Stomach (tissue), 9 donors: Measurements from ENCODE around the gene PFKFB4. TPM values are rescaled to one million over a fixed set of nuclear protein-coding genes. Genes with fewer than 3 reads are reported as not detected.

ENCODE experiments used
- DNase-seq, 2 donors: peaks; one replicate each; pipeline versions ENCODE4 v3.0.0 to v3.0.0-alpha.2; 2013 to 2019
- H3K27ac ChIP-seq, 5 donors: fragments of 200-600 bp in 4 of 5; sonication (generic) in 4 of 5; one replicate each; pipeline ENCODE4 v1.5.1; 2013 to 2019; ENCODE audit warnings: mild to moderate bottlenecking in 1 of 5, moderate library complexity in 1 of 5
- H3K27me3 ChIP-seq, 3 donors: fragments of 200-600 bp; sonication (generic); one replicate each; pipeline ENCODE4 v1.5.1; 2017 to 2019; ENCODE audit warnings: mixed run types in 1 of 3
- H3K36me3 ChIP-seq, 4 donors: fragments of 200-600 bp; sonication (generic); 1 replicate in 3 of 4; 2 replicates in 1 of 4; pipeline ENCODE4 v1.5.1; 2016 to 2019
- H3K4me1 ChIP-seq, 4 donors: fragments of 200-600 bp; sonication (generic); one replicate each; pipeline ENCODE4 v1.5.1; 2016 to 2019
- H3K4me3 ChIP-seq, 4 donors: fragments of 200-600 bp; sonication (generic) in 3 of 4; one replicate each; pipeline ENCODE4 v1.5.1; 2016 to 2019; ENCODE audit warnings: mild to moderate bottlenecking in 1 of 4
- H3K9me3 ChIP-seq, 4 donors: fragments of 200-600 bp; sonication (generic); one replicate each; pipeline ENCODE4 v1.5.1; 2016 to 2019
- CTCF ChIP-seq, 7 experiments: fragments of 450-650 bp in 4 of 7; fragments of 200-600 bp in 3 of 7; sonication (generic) in 3 of 7; IDR thresholded peaks; one replicate each; pipeline ENCODE4 v1.5.1; 2016 to 2019; ENCODE audit warnings: antibody characterized with exemption in 7 of 7, control low read depth in 2 of 7, mild to moderate bottlenecking in 1 of 7
- EP300 ChIP-seq: sonication (generic); formaldehyde crosslinking; IDR thresholded peaks from one replicate; pipeline ENCODE4 v1.6.1; 2017; ENCODE audit warnings: antibody characterized with exemption
- POLR2A ChIP-seq, 4 donors: fragments of 450-650 bp; IDR thresholded peaks; one replicate each; pipeline ENCODE4 v1.6.1; 2016; ENCODE audit warnings: antibody characterized with exemption in 4 of 4, control low read depth in 2 of 4, mild to moderate bottlenecking in 1 of 4, moderate library complexity in 1 of 4
- POLR2AphosphoS5 ChIP-seq, 3 donors: sonication (generic); formaldehyde crosslinking; IDR thresholded peaks; one replicate each; pipeline ENCODE4 v1.6.1; 2016; ENCODE audit warnings: antibody characterized with exemption in 3 of 3
- WGBS, 5 donors: extraction: QIAGEN DNeasy Blood & Tissue Kit in 3 of 5; methylation state at CpG; one replicate each; pipeline versions ENCODE4 v1.1.5 to v1.1.7; 2013 to 2018; 5-methylcytosine and 5-hydroxymethylcytosine counted together
- intact Hi-C: fragments of 100-400 bp; cut with DNase I; formaldehyde crosslinking; loops from one replicate; pipeline ENCODE4 v1.15.1; 2023; ENCODE audit warnings: low total_unique reads
- polyA plus RNA-seq, 3 donors: library from polyadenylated mRNA; stranded (reverse); fragments of 200-250 nt; gene quantifications; one replicate each; pipeline ENCODE4 v1.2.3, GENCODE V29; 2013
- total RNA-seq, 5 donors: library from RNA; depleted of rRNA; stranded (reverse); fragments of >200 nt; gene quantifications; one replicate each; pipeline versions ENCODE4 v1.1.0 to v1.2.3, GENCODE V29; 2014 to 2016
- donor health status: healthy with polysubstance abuse.
- donor health status: Bipolar disorder and iron deficiency.
- donor health status: healthy.

PFKFB4 gene
- total and polyA plus RNA-seq, 8 donors = 0.61 to 9.6 (median 1.5) TPM; not detected in 1

GRCh38 chr3:48548729-48549705, 7.6 kb downstream of the PFKFB4 start:
- peak in 6 of 7 experiments; percentile 74 to 96 (median 92) for TF ChIP-seq CTCF (IDR thresholded peaks at IDR 0.05)
- TF ChIP-seq POLR2AphosphoS5 (IDR thresholded peaks at IDR 0.05) = peak; percentile 20 to 82 (median 46)
- no peak for TF ChIP-seq POLR2A (IDR thresholded peaks at IDR 0.05)
- DNase-seq = peak; percentile 89 to 92
- Histone ChIP-seq H3K9me3 (no peaks in the 10 kb centered on the region), H3K36me3 (peaks cover 0 to 18% (median 5%) of the 10 kb centered on the region in 4 donors), H3K4me3 (no peak overlapping the region), H3K4me1 (peaks cover 4 to 23% (median 13%) of the 10 kb centered on the region in 4 donors), H3K27me3 (no peaks in the 10 kb centered on the region), H3K27ac (peak overlapping the region in 1 of 5 donors; percentile 1)
- 50 to 74% (median 66%) methylated on average over 5 to 10 of the region's 10 CpGs for WGBS, 5 donors
- intact Hi-C loops = no loop called here

GRCh38 chr3:48548126-48548525, 8.5 kb downstream of the PFKFB4 start:
- no peaks in the 10 kb centered on the region for H3K27me3 ChIP-seq
- TF ChIP-seq CTCF (IDR thresholded peaks at IDR 0.05) (no peak), POLR2A (IDR thresholded peaks at IDR 0.05) (no peak), POLR2AphosphoS5 (IDR thresholded peaks at IDR 0.05) (no peak), EP300 (no peak)
- no peak for DNase-seq
- H3K4me3 ChIP-seq = no peak overlapping the region
- H3K27ac ChIP-seq = no peak overlapping the region
- H3K9me3 ChIP-seq = no peaks in the 10 kb centered on the region
- WGBS, 5 donors = 76 to 89% (median 86%) methylated on average over 5 of the region's 5 CpGs
- intact Hi-C loops = no loop called here
- peaks cover 4 to 19% (median 13%) of the 10 kb centered on the region in 4 donors for H3K4me1 ChIP-seq
- H3K36me3 ChIP-seq = peaks cover 2 to 21% (median 5%) of the 10 kb centered on the region in 4 donors

- H3K27me3 ChIP-seq = no peaks in the 10 kb centered on the region
- 60 to 80% (median 76%) methylated on average over 4 of the region's 4 CpGs for WGBS, 5 donors
- intact Hi-C loops = no loop called here
- H3K4me1 ChIP-seq = peaks cover 0 to 9% (median 3%) of the 10 kb centered on the region in 4 donors
- H3K36me3 ChIP-seq = peaks cover 4 to 24% (median 8%) of the 10 kb centered on the region in 4 donors
- H3K9me3 ChIP-seq = no peaks in the 10 kb centered on the region
- no peak overlapping the region for H3K27ac ChIP-seq
- no peak overlapping the region for H3K4me3 ChIP-seq
- DNase-seq = no peak
- TF ChIP-seq CTCF (IDR thresholded peaks at IDR 0.05) (no peak), POLR2AphosphoS5 (IDR thresholded peaks at IDR 0.05) (no peak)
Observed at GRCh38 chr3:48546203-48546829, 10.3 kb downstream of the PFKFB4 start.

- no peak for DNase-seq
- Histone ChIP-seq H3K4me1 (peaks cover 0 to 8% (median 3%) of the 10 kb centered on the region in 4 donors), H3K9me3 (no peaks in the 10 kb centered on the region), H3K27me3 (no peaks in the 10 kb centered on the region), H3K27ac (no peak overlapping the region), H3K36me3 (peaks cover 4 to 30% (median 12%) of the 10 kb centered on the region in 4 donors), H3K4me3 (no peak overlapping the region)
- WGBS, 5 donors = 83 to 96% (median 91%) methylated on average over 5 of the region's 5 CpGs
- intact Hi-C loops = no loop called here
- no peak for TF ChIP-seq CTCF (IDR thresholded peaks at IDR 0.05)
- TF ChIP-seq POLR2A (IDR thresholded peaks at IDR 0.05) = no peak
Observed at GRCh38 chr3:48544141-48544540, 12.5 kb downstream of the PFKFB4 start.
